Glutamatergic neuron (in vitro differentiated cells): ENCODE results near the gene TADA1. TPM values are rescaled to one million over a fixed set of nuclear protein-coding genes. Genes with fewer than 3 reads are reported as not detected.

Source experiments
- DNase-seq: peaks from one replicate; pipeline ENCODE4 v3.0.0; 2022
- H3K27ac Mint-ChIP-seq: one replicate; pipeline ENCODE4 v1.8.0; 2020; ENCODE audit warnings: mild to moderate bottlenecking, mixed read lengths, inconsistent platforms; ENCODE audit not compliant: unreplicated experiment
- H3K27me3 Mint-ChIP-seq: one replicate; pipeline ENCODE4 v1.8.0; 2020; ENCODE audit warnings: mild to moderate bottlenecking, moderate library complexity, mixed read lengths, inconsistent platforms; ENCODE audit not compliant: unreplicated experiment
- H3K36me3 Mint-ChIP-seq: one replicate; pipeline ENCODE4 v1.8.0; 2020; ENCODE audit warnings: mild to moderate bottlenecking, mixed read lengths, inconsistent platforms; ENCODE audit not compliant: unreplicated experiment
- H3K4me1 Mint-ChIP-seq: one replicate; pipeline ENCODE4 v1.8.0; 2020; ENCODE audit warnings: mild to moderate bottlenecking, low read depth, mixed read lengths, inconsistent platforms; ENCODE audit not compliant: unreplicated experiment
- H3K4me3 Mint-ChIP-seq: one replicate; pipeline ENCODE4 v1.8.0; 2020; ENCODE audit warnings: mild to moderate bottlenecking, mixed read lengths, inconsistent platforms; ENCODE audit not compliant: unreplicated experiment
- H3K9me3 Mint-ChIP-seq: one replicate; pipeline ENCODE4 v1.8.0; 2020; ENCODE audit warnings: mild to moderate bottlenecking, moderate library complexity, mixed read lengths, inconsistent platforms; ENCODE audit not compliant: unreplicated experiment
- CTCF ChIP-seq: fragments of 200-600 bp; sonication (generic); IDR thresholded peaks from one replicate; pipeline ENCODE4 v1.5.0; 2021; ENCODE audit not compliant: partially characterized antibody, unreplicated experiment
- total RNA-seq: library from RNA; stranded (reverse); fragmentation: NEBNext Ultra II Directional; extraction: Animal tissue kit (Norgen Biotek cat#: 25700); gene quantifications from one replicate; pipeline ENCODE4 v1.2.1, GENCODE V29; 2021; ENCODE audit not compliant: unreplicated experiment

The TADA1 gene
- total RNA-seq, 1 donor from 2014 or later: 15.9 TPM

GRCh38 chr1:166874464-166874863 lies 1.6 kb downstream of the TADA1 start:
- H3K27ac Mint-ChIP-seq: no peak overlapping the region
- peaks cover 2% of the 10 kb centered on the region for H3K27me3 Mint-ChIP-seq
- DNase-seq: no peak
- peak overlapping the region; percentile 93 for H3K4me3 Mint-ChIP-seq
- TF ChIP-seq CTCF: no peak
- no peaks in the 10 kb centered on the region for H3K36me3 Mint-ChIP-seq
- peaks cover 14% of the 10 kb centered on the region for H3K9me3 Mint-ChIP-seq
- H3K4me1 Mint-ChIP-seq: no peaks in the 10 kb centered on the region

- no peak for TF ChIP-seq CTCF
These were observed 5.5 kb downstream of the TADA1 start for GRCh38 chr1:166870584-166870983.

GRCh38 chr1:166869318-166870099 lies 6.6 kb downstream of the TADA1 start:
- no peak for DNase-seq
- peaks cover 2% of the 10 kb centered on the region for H3K9me3 Mint-ChIP-seq
- no peak overlapping the region for H3K4me3 Mint-ChIP-seq
- no peaks in the 10 kb centered on the region for H3K27me3 Mint-ChIP-seq
- H3K36me3 Mint-ChIP-seq: no peaks in the 10 kb centered on the region
- no peak for TF ChIP-seq CTCF
- no peak overlapping the region for H3K27ac Mint-ChIP-seq
- H3K4me1 Mint-ChIP-seq: no peaks in the 10 kb centered on the region

More at GRCh38 chr1:166870584-166870983, 5.5 kb downstream of the TADA1 start:
- H3K27me3 Mint-ChIP-seq: peaks cover 2% of the 10 kb centered on the region
- H3K4me1 Mint-ChIP-seq: no peaks in the 10 kb centered on the region
- no peak overlapping the region for H3K27ac Mint-ChIP-seq
- H3K4me3 Mint-ChIP-seq: no peak overlapping the region
- peaks cover 8% of the 10 kb centered on the region for H3K9me3 Mint-ChIP-seq
- DNase-seq: no peak
- H3K36me3 Mint-ChIP-seq: no peaks in the 10 kb centered on the region

GRCh38 chr1:166868639-166869038 lies 7.4 kb downstream of the TADA1 start:
- no peak for DNase-seq
- Mint-ChIP-seq H3K36me3 (no peaks in the 10 kb centered on the region), H3K4me1 (no peaks in the 10 kb centered on the region), H3K9me3 (peaks cover 2% of the 10 kb centered on the region), H3K4me3 (no peak overlapping the region), H3K27me3 (no peaks in the 10 kb centered on the region), H3K27ac (no peak overlapping the region)
- no peak for TF ChIP-seq CTCF

- Mint-ChIP-seq H3K9me3 (no peaks in the 10 kb centered on the region), H3K4me1 (no peaks in the 10 kb centered on the region), H3K4me3 (no peak overlapping the region), H3K36me3 (no peaks in the 10 kb centered on the region), H3K27me3 (no peaks in the 10 kb centered on the region), H3K27ac (no peak overlapping the region)
- no peak for TF ChIP-seq CTCF
- DNase-seq: no peak
These were observed 10.1 kb downstream of the TADA1 start for GRCh38 chr1:166865926-166866325.
